GM12878 (cell line): ENCODE measurements around the gene PRKCD. TPM values are rescaled to one million over a fixed set of nuclear protein-coding genes. Genes with fewer than 3 reads are reported as not detected.

Experiments
- ATAC-seq: fragments of 200-7000 bp; cut with Tn5 transposase; 3 replicates; pipeline ENCODE4 v1.9.1; 2020; ENCODE audit warnings: mild to moderate bottlenecking, moderate library complexity
- BruUV-seq: library from RNA; stranded (reverse); fragments of 400-500 nt; replicated peaks from 2 replicates; lab custom pipeline; 2021; lab: Mats Ljungman, UMichigan
- CTCF ChIA-PET: fragments of 300-600 bp; sonication (Branson Sonifier 250); formaldehyde crosslinking; extraction: SDS; loops from one replicate; lab custom pipeline; 2021; ENCODE audit warnings: inconsistent platforms; lab: Yijun Ruan, JAX
- POLR2A ChIA-PET: fragments of 350-600 bp; formaldehyde crosslinking; extraction: SDS; loops from one replicate; lab custom pipeline; 2021; ENCODE audit warnings: inconsistent platforms; lab: Charles Lee
- RAD21 ChIA-PET: fragments of 300-600 bp; sonication (Branson Sonifier 250); formaldehyde crosslinking; loops from one replicate; lab custom pipeline; 2023; ENCODE audit warnings: antibody characterized with exemption; ENCODE audit not compliant: unreplicated experiment; lab: Charles Lee
- SMC1A ChIA-PET: fragments of 300-600 bp; sonication (Branson Sonifier 250); formaldehyde crosslinking; loops from one replicate; lab custom pipeline; 2023; ENCODE audit not compliant: unreplicated experiment, uncharacterized antibody; lab: Charles Lee
- DNase-seq: peaks from one replicate; pipeline ENCODE4 v3.0.0-alpha.2; 2011; ENCODE audit warnings: low read depth, low spot score
- FAIRE-seq: peaks from 3 replicates; lab custom pipeline; 2011; peaks lifted over from hg19 to GRCh38; lab: Jason Lieb, UNC
- H2AFZ ChIP-seq: 2 replicates; pipeline ENCODE4 v1.6.0; 2011; ENCODE audit warnings: low read depth, low read length, control low read depth; ENCODE audit not compliant: control insufficient read depth
- H3K27ac ChIP-seq: 2 replicates; pipeline ENCODE4 v1.5.1; 2011; ENCODE audit warnings: control low read depth; ENCODE audit not compliant: control insufficient read depth, insufficient read depth
- H3K27me3 ChIP-seq, 2 experiments: replicated peaks in 1 of 2; 2 replicates each; pipeline versions ENCODE4 v1.6.0 to v1.6.1; 2011; ENCODE audit warnings: low read length in 1 of 2; ENCODE audit not compliant: control insufficient read depth in 2 of 2, insufficient read depth in 2 of 2
- H3K36me3 ChIP-seq, 2 experiments: 2 replicates each; pipeline ENCODE4 v1.5.1; 2011; ENCODE audit warnings: low read length in 1 of 2; ENCODE audit not compliant: control insufficient read depth in 2 of 2, insufficient read depth in 2 of 2
- H3K4me1 ChIP-seq: 2 replicates; pipeline ENCODE4 v1.6.1; 2011; ENCODE audit warnings: mild to moderate bottlenecking, low read length, moderate library complexity, mixed read lengths; ENCODE audit not compliant: control insufficient read depth, insufficient read depth
- H3K4me2 ChIP-seq: 2 replicates; pipeline ENCODE4 v1.6.0; 2011; ENCODE audit warnings: control low read depth; ENCODE audit not compliant: control insufficient read depth, insufficient read depth
- H3K4me3 ChIP-seq: fragments of 200-600 bp; sonication (generic); 2 replicates; pipeline ENCODE4 v1.5.1; 2016
- H3K79me2 ChIP-seq: 2 replicates; pipeline ENCODE4 v1.6.0; 2011; ENCODE audit warnings: low read length; ENCODE audit not compliant: control insufficient read depth, insufficient read depth
- H3K9ac ChIP-seq: 2 replicates; pipeline ENCODE4 v1.8.0; 2011; ENCODE audit warnings: low read length, control low read depth, mixed read lengths; ENCODE audit not compliant: control insufficient read depth, insufficient read depth
- H3K9me3 ChIP-seq: replicated peaks from 3 replicates; pipeline ENCODE4 v1.5.1; 2011; ENCODE audit warnings: mild to moderate bottlenecking, low read length; ENCODE audit not compliant: control insufficient read depth, insufficient read depth
- H4K20me1 ChIP-seq: 2 replicates; pipeline ENCODE4 v1.6.0; 2011; ENCODE audit not compliant: control insufficient read depth, insufficient read depth
- BCL3 ChIP-seq: IDR thresholded peaks from 2 replicates; pipeline ENCODE4 v1.6.1; 2011; ENCODE audit warnings: borderline replicate concordance, low read depth, mild to moderate bottlenecking, moderate library complexity, low read length; ENCODE audit not compliant: insufficient read depth, poor library complexity, severe bottlenecking
- CREB1 ChIP-seq: IDR thresholded peaks from 2 replicates; pipeline ENCODE4 v1.6.1; 2012; ENCODE audit warnings: low read depth, mild to moderate bottlenecking, inconsistent platforms
- CREM ChIP-seq: IDR thresholded peaks from 2 replicates; pipeline ENCODE4 v1.6.1; 2014; ENCODE audit warnings: antibody characterized with exemption, low read depth
- E2F8 ChIP-seq: fragments of 450-650 bp; IDR thresholded peaks from 2 replicates; pipeline ENCODE4 v1.6.1; 2018; ENCODE audit warnings: mild to moderate bottlenecking, low read depth, moderate library complexity; ENCODE audit not compliant: partially characterized antibody
- HCFC1 ChIP-seq: fragments of 150-350 bp; IDR thresholded peaks from 2 replicates; pipeline ENCODE4 v1.6.1; 2014; ENCODE audit warnings: low read length
- MEF2A ChIP-seq: IDR thresholded peaks from 2 replicates; pipeline ENCODE4 v1.6.1; 2011; ENCODE audit warnings: low read depth, mild to moderate bottlenecking, low read length, moderate library complexity; ENCODE audit not compliant: insufficient read depth
- MYC ChIP-seq: IDR thresholded peaks from 2 replicates; pipeline ENCODE4 v1.6.1; 2011; ENCODE audit warnings: mild to moderate bottlenecking, low read length, moderate library complexity, inconsistent platforms; ENCODE audit not compliant: insufficient read depth, insufficient replicate concordance, insufficient read length, severe bottlenecking
- NFXL1 ChIP-seq: fragments of 450-650 bp; IDR thresholded peaks from 2 replicates; pipeline ENCODE4 v1.6.1; 2017; ENCODE audit warnings: antibody characterized with exemption, mild to moderate bottlenecking, borderline replicate concordance
- PML ChIP-seq: IDR thresholded peaks from 2 replicates; pipeline ENCODE4 v1.6.1; 2012; ENCODE audit warnings: low read length, inconsistent platforms
- RB1 ChIP-seq: fragments of 450-650 bp; formaldehyde crosslinking; IDR thresholded peaks from 2 replicates; pipeline ENCODE4 v1.6.1; 2017; ENCODE audit warnings: mild to moderate bottlenecking, borderline replicate concordance
- RUNX3 ChIP-seq: IDR thresholded peaks from 2 replicates; pipeline ENCODE4 v1.6.1; 2012; ENCODE audit warnings: low read length, inconsistent platforms
- SMARCA5 ChIP-seq: fragments of 450-650 bp; IDR thresholded peaks from 2 replicates; pipeline ENCODE4 v1.6.1; 2017; ENCODE audit warnings: mild to moderate bottlenecking
- SP1 ChIP-seq: IDR thresholded peaks from one replicate; pipeline ENCODE4 v1.6.1; 2011; ENCODE audit warnings: low read depth, low read length
- SRF ChIP-seq, 2 experiments: IDR thresholded peaks; 2 replicates each; pipeline ENCODE4 v1.6.1; 2011; ENCODE audit warnings: low read depth in 2 of 2, low read length in 2 of 2, mild to moderate bottlenecking in 1 of 2, moderate library complexity in 1 of 2
- STAT1 ChIP-seq: fragments of 450-650 bp; conservative IDR thresholded peaks from 2 replicates; pipeline ENCODE4 v1.6.1; 2014; ENCODE audit warnings: antibody characterized with exemption, mild to moderate bottlenecking
- ZNF24 ChIP-seq: fragments of 450-650 bp; IDR thresholded peaks from 2 replicates; pipeline ENCODE4 v1.6.1; 2017; ENCODE audit warnings: antibody characterized with exemption, mild to moderate bottlenecking
- WGBS: methylation state at CpG from one replicate; pipeline ENCODE4 v1.1.6; 2016; ENCODE audit warnings: low lambda C conversion rate; ENCODE audit not compliant: insufficient replicate concordance, insufficient coverage; ENCODE audit errors: missing lambda C conversion rate; 5-methylcytosine and 5-hydroxymethylcytosine counted together
- in situ Hi-C: fragments of 300-500 bp; cut with MboI; formaldehyde crosslinking; loops from 9 replicates; pipeline ENCODE4 v1.14.3; 2018; ENCODE audit warnings: mixed read lengths
- intact Hi-C: fragments of 100-400 bp; cut with micrococcal nuclease; formaldehyde crosslinking; loops from one replicate; pipeline ENCODE4 v1.14.2; 2022; ENCODE audit not compliant: unreplicated experiment
- polyA plus RNA-seq, 11 experiments: library from polyadenylated mRNA; depleted of rRNA in 4 of 11; unstranded in 6 of 11; stranded (reverse) in 5 of 11; fragments of >200 nt; fragmentation: Nextera tagmentation in 4 of 11; fragmentation: Illumina TruSeq in 1 of 11; extraction: Ambion mirVana in 4 of 11; extraction: Trizol in 1 of 11; gene quantifications; 1 replicate in 1 of 11; 2 replicates in 10 of 11; pipeline versions ENCODE4 v1.2.1 to v1.2.3, GENCODE V29; 2011 to 2016; ENCODE audit warnings: inconsistent platforms in 2 of 11, missing spikeins in 2 of 11, low read depth in 1 of 11
- total RNA-seq, 4 experiments: library from RNA; depleted of rRNA in 3 of 4; stranded (reverse); fragments of >200 nt in 3 of 4; fragmentation: Illumina TruSeq in 1 of 4; extraction: Trizol in 1 of 4; gene quantifications; 2 replicates each; pipeline versions ENCODE4 v1.2.1 to v1.2.3, GENCODE V29; 2013 to 2021
- TF ChIP-seq, protein P1 (sequence below): fragments of 450-650 bp; conservative IDR thresholded peaks from 2 replicates; pipeline ENCODE4 v1.6.1; 2017; ENCODE audit warnings: mild to moderate bottlenecking, moderate library complexity
- TF ChIP-seq, protein P2 (sequence below): IDR thresholded peaks from 2 replicates; pipeline ENCODE4 v1.6.1; 2011; ENCODE audit warnings: borderline replicate concordance, low read depth, mild to moderate bottlenecking, moderate library complexity, mixed read lengths, low read length; ENCODE audit not compliant: insufficient read depth; ENCODE audit errors: extremely low read length

The PRKCD gene
- total and polyA plus RNA-seq, 10 of the 15 experiments (the other 5 are each of a cell fraction or from before 2014, with no cell fraction given): 10.0 to 114 (median 42.4) TPM

DNA sequence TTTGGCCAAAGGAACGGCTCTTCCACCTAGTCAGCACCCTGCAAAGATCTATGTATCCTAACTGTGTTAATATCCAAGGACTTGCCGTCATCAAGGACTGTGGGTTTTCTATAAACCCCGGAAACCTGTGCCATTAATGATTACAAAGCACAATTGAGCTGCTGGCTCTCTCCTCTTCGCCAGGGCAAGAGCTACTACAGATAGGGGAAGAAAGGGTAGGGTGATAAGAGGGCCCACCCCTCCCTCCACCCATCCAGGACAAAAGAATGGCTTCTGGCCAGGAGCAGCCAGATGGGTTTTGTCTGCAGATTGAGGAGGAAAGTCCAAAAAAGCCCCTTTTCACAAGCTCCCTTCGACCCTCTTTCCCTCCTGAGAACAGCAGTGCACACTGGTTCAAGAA, 40.7 kb upstream of the PRKCD start:
- H3K79me2 ChIP-seq: no peaks in the 10 kb centered on the region
- no peaks in the 10 kb centered on the region for H4K20me1 ChIP-seq
- BruUV-seq: no TSS peak
- SMC1A ChIA-PET: interaction anchor here (0.8 to 1.8 kb wide), 4 partner anchors 9 to 76 kb away, joined by 3 to 6 read pairs (median 4); no protein-coding TSS in a partner anchor
- no peak overlapping the region for H3K4me3 ChIP-seq
- H3K4me1 ChIP-seq: no peaks in the 10 kb centered on the region
- POLR2A ChIA-PET: interaction anchor here (0.5 to 1.2 kb wide), 2 partner anchors 76 to 135 kb away, joined by 3 read pairs; partner anchors contain the start of gene TKT
- no peaks in the 10 kb centered on the region for H3K9me3 ChIP-seq
- CTCF ChIA-PET: interaction anchor here (0.8 to 16.5 kb wide), 4 partner anchors 10 to 78 kb away, joined by 3 to 303 read pairs (median 121); partner anchors contain the start of gene RFT1
- intact Hi-C loops (no loop called here), in situ Hi-C loops (no loop called here)
- H3K27me3 ChIP-seq: no peaks in the 10 kb centered on the region
- DNase-seq (no peak), ATAC-seq (no peak), FAIRE-seq (no peak)
- no peak overlapping the region for H3K9ac ChIP-seq
- RAD21 ChIA-PET: interaction anchor here (1.1 kb wide), 1 partner anchor 14 kb away, joined by 4 read pairs; no protein-coding TSS in a partner anchor
- H3K4me2 ChIP-seq: no peak overlapping the region
- 86% methylated on average over 5 of the region's 5 CpGs for WGBS
- H2AFZ ChIP-seq: no peak overlapping the region
- H3K27ac ChIP-seq: no peak overlapping the region
- peaks cover 27 to 45% of the 10 kb centered on the region in 2 experiments for H3K36me3 ChIP-seq
- no peak for TF ChIP-seq HCFC1
- TF ChIP-seq, protein P1, sequence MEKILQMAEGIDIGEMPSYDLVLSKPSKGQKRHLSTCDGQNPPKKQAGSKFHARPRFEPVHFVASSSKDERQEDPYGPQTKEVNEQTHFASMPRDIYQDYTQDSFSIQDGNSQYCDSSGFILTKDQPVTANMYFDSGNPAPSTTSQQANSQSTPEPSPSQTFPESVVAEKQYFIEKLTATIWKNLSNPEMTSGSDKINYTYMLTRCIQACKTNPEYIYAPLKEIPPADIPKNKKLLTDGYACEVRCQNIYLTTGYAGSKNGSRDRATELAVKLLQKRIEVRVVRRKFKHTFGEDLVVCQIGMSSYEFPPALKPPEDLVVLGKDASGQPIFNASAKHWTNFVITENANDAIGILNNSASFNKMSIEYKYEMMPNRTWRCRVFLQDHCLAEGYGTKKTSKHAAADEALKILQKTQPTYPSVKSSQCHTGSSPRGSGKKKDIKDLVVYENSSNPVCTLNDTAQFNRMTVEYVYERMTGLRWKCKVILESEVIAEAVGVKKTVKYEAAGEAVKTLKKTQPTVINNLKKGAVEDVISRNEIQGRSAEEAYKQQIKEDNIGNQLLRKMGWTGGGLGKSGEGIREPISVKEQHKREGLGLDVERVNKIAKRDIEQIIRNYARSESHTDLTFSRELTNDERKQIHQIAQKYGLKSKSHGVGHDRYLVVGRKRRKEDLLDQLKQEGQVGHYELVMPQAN: no peak
- TF ChIP-seq STAT1: no peak
- TF ChIP-seq MYC: no peak
- TF ChIP-seq CREM: no peak
- TF ChIP-seq BCL3: no peak
- no peak for TF ChIP-seq E2F8
- TF ChIP-seq MEF2A: no peak
- TF ChIP-seq, protein P2, sequence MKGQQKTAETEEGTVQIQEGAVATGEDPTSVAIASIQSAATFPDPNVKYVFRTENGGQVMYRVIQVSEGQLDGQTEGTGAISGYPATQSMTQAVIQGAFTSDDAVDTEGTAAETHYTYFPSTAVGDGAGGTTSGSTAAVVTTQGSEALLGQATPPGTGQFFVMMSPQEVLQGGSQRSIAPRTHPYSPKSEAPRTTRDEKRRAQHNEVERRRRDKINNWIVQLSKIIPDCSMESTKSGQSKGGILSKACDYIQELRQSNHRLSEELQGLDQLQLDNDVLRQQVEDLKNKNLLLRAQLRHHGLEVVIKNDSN: no peak
- no peak for TF ChIP-seq RUNX3
- TF ChIP-seq RB1: no peak
- no peak for TF ChIP-seq SP1
- no peak for TF ChIP-seq NFXL1
- TF ChIP-seq SMARCA5: no peak
- TF ChIP-seq ZNF24: no peak
- no peak for TF ChIP-seq PML
- TF ChIP-seq CREB1: no peak
- no peak for TF ChIP-seq SRF (IDR thresholded peaks at IDR 0.05; ENCODE audit: low read depth in 2 of 2, low read length in 2 of 2)
